HPDE6-E6E7 (cell line): ENCODE data around the gene PDCD11.

Experiments used
- DNase-seq: peaks from one replicate; pipeline ENCODE4 v3.0.0; 2011; ENCODE audit warnings: missing footprints; ENCODE audit errors: extremely low spot score

PDCD11 gene

GRCh38 chr10:103449208-103450144 lies 53.0 kb downstream of the PDCD11 start:
- no peak for DNase-seq

DNA sequence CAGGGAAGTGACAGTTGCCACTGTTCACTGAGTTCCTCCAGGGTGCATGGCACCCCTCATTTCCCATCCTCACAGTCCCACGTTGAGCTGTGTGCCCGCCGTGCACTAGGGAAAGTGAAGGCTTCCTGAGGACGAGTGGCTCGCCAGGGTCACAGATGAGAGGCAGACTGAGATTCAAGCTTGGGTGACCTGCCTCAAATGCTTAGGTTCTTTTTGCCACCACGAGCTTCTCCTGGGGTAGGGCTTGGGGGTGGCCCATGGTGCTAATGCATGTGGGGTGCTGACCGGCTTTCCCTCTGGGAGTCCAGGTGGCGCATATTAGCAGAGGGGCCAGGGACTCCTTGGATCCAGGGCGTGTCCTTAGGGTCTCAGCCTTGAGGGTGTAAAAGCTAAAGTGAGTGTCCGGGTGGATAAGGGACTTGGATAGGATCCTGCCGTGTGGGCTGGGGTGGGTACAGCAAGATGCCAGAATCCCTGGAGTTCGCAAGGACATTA lies 53.8 kb downstream of the PDCD11 start:
- no peak for DNase-seq

- peak; percentile 53 for DNase-seq
Measured at GRCh38 chr10:103451091-103451813, 54.8 kb downstream of the PDCD11 start.

DNA sequence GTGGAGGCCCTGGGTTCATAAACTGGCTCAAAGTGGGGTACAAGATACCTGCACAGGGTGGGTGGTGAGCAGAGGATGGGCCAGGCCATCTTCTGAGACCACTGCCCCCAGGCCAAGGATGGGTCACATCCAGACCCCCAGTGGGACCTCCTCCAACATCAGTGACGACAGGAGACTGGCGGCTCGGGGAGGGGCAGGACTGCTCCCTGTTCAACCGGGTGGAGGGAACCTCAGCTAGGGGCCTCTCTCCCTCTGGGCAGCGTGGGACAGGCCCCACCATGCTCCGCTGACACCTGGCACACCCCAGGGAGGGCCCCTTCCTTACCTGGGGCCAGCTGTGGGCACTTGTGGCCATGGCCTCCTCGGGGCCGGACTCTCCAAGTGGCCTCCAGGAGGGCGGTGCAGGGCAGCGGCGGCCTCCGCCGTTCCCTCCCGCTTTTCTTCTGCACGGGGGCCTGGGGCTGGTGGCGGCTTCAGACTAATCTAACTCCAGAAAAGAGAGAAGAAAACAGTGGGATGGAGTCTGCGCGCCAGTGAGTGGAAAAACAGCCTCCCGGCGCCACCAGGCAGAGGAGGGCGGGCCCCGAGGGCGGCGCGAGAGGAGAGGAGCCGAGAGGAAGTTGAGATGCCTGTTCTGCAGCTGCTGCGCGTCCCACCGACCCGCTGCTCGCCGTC lies 55.5 kb downstream of the PDCD11 start, which contains the start of gene CALHM2:
Gene CALHM2, minus strand, starts transcription at position 540 of the 675 bp plus-strand sequence. CDS start 2,429 bp downstream, outside the sequence.
- DNase-seq, result peak; percentile 53

GRCh38 chr10:103452506-103453230 lies 56.2 kb downstream of the PDCD11 start:
- DNase-seq, result no peak

DNA sequence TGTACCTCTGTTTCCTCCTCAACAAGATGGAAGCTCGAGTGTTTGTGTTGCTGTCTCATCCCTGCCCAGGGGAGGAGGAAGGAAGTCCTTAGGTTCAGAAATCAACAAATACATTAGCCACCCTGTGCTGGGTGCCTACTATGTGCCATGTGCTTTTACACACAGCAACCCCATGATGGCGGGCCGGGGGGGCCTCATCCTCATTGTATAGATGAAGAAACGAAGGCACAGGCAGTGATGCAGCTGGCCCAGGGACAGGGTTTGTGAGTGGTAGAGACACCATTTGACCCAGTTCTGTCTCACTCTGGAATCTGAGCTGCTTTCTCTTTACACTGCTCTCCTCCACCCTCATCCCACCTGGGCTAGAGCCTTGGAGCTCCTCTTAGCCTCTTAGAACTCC lies 57.6 kb downstream of the PDCD11 start:
- no peak for DNase-seq

DNA sequence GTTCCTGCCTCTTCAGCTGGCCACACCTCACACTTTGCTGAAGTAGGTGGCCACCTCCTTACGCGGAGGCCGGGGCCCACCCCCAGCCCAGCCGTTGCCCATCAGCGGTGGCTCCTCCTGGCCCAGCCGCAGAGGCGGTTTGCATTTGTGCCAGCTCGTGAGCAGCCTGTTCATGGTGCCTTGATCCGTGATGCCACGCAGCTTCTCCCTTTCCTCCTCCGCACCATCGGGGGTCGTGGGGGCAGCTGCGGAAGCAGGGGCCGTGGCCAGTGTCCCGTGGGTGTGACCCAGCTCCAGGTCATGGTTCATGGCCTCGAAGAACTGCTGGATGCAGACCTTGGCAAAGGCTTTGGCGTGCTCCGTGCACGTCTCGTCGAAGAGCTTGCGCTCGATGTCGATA lies 58.8 kb downstream of the PDCD11 start:
- no peak for DNase-seq

GRCh38 chr10:103456074-103456660 lies 59.7 kb downstream of the PDCD11 start:
- no peak for DNase-seq

DNA sequence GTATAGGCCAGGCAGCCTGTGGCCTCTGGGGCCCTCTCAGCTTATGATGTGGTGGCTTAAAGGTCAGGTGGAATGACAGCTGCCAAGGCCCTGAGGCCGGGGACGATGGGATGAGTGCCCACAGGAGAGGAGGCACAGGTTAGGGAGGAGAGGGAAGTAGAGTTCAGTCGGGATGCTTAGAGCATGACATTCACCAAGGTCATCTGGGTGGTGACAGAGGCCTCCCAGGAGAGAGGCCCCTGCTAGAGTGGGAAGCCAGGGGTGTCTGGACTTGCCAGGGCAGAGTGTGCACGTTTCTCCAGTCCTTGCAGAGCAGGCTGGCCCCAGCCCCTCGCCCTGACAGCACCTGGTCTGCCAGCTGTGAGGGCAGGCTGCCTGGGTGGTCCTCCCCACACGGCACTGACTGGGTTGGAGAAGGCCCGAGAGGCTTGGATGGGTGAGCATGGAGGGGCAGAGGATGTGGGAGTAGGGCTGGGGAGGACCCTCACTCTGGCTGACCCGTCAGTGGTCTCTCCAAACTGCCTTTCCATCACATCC lies 60.8 kb downstream of the PDCD11 start:
- no peak for DNase-seq

DNA sequence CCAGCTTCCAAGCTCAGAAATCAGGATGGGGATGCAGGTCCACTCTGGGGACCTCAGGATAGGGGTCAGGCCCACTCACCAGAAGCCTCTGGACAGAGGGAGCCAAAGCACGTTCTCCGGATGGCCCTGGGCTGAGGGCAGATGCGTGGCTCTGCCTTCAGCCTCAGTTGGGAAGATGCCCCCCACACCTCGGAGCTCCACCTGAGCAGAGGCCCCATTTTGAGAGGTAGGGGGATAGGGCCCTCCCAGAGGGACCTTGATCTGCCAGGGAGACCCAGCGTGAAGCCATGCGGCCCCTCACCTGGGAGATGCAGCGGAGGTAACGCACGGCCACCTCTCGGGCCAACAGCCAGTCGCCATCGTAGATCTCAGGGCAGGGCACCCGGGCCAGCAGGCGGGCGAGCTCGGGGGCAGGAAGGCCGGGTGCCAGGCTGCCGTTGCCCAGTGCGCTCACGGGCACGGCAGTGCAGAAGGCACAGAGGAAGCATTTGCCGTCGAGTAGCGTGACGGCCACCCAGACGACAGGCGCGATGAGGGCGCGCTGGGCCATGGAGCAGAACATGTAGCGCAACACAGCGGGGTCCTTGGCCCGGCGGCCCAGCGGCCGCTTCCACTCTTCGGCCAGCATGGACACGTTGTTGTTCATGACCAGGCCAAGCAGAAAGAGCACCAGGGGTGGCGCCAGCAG lies 61.6 kb downstream of the PDCD11 start:
- DNase-seq, result no peak

DNA sequence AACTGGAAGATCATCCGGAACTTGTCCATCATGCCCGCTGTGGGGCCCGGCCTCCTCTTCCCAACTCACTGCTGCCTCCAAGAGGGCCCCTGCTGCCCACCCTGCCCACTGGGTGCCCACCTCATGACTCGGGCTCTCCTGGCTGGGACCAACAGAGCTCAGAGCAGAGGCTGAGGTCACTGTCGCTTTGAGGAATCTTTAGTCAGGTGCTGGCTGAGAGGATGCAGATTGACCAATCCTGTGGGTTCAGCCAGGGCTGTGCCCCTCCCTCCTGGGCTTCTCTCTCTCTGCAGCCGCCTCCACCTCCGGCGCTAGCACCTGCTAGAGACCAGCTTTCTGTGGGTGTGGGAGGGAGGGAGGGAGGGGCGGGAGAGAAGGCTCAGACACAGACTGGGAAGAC lies 62.3 kb downstream of the PDCD11 start, which contains the start of gene CALHM1:
Gene CALHM1, minus strand, starts transcription at position 181 of the 400 bp plus-strand sequence. Its CDS starts 149 bp downstream, at position 32.
- DNase-seq, result no peak

DNA sequence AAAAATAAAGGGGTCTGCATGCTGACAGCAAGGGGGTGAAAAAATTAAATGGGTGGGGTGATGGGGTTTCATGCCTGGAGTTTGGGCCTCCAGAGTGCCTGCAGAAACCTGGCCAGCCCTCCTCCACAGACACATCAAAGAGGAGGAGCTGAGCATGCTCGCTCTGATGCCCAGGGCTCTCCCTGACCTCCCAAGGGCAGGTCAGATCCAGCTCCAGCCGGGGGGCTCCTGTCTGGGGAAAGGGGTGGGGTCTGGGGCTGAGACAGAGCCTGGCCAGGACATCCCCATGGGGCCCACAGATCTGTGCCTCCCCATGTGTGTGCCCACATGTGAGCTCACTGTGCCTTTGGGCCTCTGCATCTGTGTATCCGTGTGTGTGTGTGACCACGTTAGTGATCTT lies 63.2 kb downstream of the PDCD11 start:
- no peak for DNase-seq

DNA sequence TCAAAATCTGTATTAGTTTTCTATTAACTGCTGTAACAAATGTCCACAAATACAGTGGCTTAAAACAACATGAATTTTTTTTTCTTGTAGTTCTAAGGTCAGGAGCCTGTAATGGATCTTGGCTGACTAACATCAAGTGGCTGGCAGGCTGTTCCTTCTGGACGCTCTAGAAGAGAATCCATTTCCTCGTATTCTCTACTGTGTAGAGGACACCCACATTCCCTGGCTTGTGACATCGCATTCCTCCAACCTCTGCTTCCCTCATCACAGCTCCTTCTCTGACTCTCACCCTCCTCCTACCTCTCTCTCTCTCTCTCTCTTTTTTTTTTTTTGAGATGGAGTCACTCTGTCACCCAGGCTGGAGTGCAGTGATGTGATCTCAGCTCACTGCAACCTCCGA lies 67.1 kb downstream of the PDCD11 start:
- DNase-seq, result no peak

DNA sequence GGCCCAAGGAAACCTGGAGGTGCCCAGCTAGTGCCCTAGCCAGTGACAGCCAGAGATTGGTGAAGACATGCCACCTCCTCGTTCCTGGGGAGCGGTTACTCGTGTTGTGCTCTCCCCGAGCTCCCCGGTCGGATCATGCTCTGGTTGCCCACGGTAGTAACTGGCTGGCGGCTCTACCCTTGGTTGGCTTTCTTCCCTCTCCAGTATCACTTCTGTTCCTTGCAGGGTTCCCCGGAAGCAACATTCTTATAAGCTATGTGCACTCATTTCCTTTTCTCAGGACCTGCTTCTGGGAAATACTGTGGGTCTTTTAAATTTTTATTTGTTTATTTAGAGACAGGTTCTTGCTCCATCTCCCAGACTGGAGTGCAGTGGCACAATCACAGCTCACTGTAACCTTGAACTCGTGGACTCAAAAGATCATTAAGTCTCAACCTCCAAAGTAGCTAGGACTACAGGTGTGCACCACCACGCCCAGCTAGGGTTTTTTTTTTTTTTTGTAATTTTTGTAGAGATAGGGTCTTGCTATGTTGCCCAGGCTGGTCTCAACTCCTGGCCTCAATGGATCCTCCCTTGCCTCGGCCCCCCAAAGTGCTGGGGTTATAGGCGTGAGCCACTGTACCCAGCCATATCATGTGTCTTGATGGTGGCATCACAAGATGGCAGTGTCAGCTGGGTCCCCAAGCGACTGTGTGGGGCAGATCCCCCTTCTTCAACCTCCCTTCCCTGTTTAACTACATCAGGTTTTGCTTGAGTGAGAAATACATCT lies 69.2 kb downstream of the PDCD11 start:
- DNase-seq, result no peak

DNA sequence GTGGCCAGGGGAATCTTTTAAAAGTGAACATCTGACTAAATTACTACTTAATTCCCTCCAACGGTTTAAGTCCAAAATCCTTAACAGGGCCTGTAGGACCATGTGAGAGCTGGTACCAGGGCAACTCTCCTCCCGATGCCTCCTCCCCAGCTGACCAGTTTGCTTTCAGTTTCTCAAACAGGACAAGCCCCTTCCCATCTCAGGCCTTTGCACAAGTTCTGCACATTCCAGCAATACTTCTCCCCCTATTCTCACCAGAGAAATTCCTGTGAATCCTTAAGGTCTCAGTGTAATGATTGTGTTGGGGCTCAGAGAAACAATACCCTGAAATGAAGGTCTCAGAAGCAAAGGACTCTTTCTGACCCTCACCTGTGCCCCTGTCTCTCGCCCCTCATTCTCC lies 70.3 kb downstream of the PDCD11 start:
- no peak for DNase-seq

GRCh38 chr10:103467406-103467805 lies 71.0 kb downstream of the PDCD11 start:
- DNase-seq, result no peak

- no peak for DNase-seq
Measured at GRCh38 chr10:103469201-103469600, 72.8 kb downstream of the PDCD11 start.

- DNase-seq, result no peak
Measured at GRCh38 chr10:103470761-103471653, 74.6 kb downstream of the PDCD11 start.
